GM06990 (cell line): Measurements from ENCODE around the gene OR52N4.

Experiments
- DNase-seq: peaks from one replicate; pipeline ENCODE4 v3.0.0-alpha.2; 2011; ENCODE audit not compliant: insufficient read length; ENCODE audit errors: extremely low read depth
- H3K27me3 ChIP-seq: replicated peaks from 2 replicates; pipeline ENCODE4 v1.6.0; 2011; ENCODE audit warnings: low read length; ENCODE audit not compliant: control insufficient read depth, insufficient read depth
- H3K36me3 ChIP-seq: 2 replicates; pipeline ENCODE4 v1.5.1; 2011; ENCODE audit warnings: low read length; ENCODE audit not compliant: control insufficient read depth, insufficient read depth
- H3K4me3 ChIP-seq: replicated peaks from 2 replicates; pipeline ENCODE4 v1.5.1; 2011; ENCODE audit warnings: low read depth, mild to moderate bottlenecking, control low read depth, low read length
- CTCF ChIP-seq: IDR thresholded peaks from 2 replicates; pipeline ENCODE4 v1.5.1; 2011; ENCODE audit warnings: low read length, control low read depth, mild to moderate bottlenecking, inconsistent platforms; ENCODE audit not compliant: insufficient read depth, poor library complexity, severe bottlenecking

The OR52N4 gene

DNA sequence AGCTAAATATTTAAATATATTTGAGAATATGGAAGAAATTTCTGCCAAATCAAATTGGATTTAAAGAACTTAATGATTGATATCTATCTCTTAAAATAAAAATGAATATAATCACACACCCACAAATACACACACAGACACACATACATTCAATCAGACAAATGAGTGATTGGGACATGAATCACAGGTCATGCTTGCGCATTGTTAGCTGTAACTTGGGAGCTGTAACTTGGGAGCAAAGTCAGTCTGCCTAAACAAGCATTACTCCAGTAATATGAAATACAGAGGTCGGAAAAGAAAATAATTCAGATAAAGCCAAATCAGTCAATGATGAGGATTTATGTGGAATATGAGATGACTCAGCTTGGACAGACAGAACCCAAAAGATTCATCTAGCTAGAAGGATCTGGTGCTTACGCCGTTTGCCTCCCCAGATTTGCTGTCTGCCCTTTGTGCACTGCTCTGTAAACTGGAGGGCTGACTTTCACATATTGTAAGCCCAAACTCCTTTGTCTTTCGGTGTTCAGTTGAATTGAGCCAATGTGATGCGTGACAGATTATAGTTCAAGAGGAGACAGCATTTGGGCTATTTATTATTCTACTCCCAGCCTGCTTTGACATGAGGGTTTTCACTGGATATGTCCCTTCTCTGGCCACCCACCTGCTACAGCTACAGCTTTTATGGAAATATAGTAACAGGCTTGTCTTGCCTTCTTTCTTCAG, 16.2 kb upstream of the OR52N4 start:
- no peak for TF ChIP-seq CTCF
- Histone ChIP-seq H3K36me3 (no peaks in the 10 kb centered on the region), H3K27me3 (no peaks in the 10 kb centered on the region), H3K4me3 (no peak overlapping the region)
- no peak for DNase-seq

- no peaks in the 10 kb centered on the region for H3K27me3 ChIP-seq
- no peak for TF ChIP-seq CTCF
- H3K36me3 ChIP-seq: no peaks in the 10 kb centered on the region
- H3K4me3 ChIP-seq: no peak overlapping the region
- no peak for DNase-seq
Observed at GRCh38 chr11:5738431-5738830, 15.6 kb upstream of the OR52N4 start.

- Histone ChIP-seq H3K4me3 (no peak overlapping the region), H3K27me3 (no peaks in the 10 kb centered on the region), H3K36me3 (no peaks in the 10 kb centered on the region)
- DNase-seq: no peak
- no peak for TF ChIP-seq CTCF
Observed at GRCh38 chr11:5746614-5747013, 7.4 kb upstream of the OR52N4 start.

DNA sequence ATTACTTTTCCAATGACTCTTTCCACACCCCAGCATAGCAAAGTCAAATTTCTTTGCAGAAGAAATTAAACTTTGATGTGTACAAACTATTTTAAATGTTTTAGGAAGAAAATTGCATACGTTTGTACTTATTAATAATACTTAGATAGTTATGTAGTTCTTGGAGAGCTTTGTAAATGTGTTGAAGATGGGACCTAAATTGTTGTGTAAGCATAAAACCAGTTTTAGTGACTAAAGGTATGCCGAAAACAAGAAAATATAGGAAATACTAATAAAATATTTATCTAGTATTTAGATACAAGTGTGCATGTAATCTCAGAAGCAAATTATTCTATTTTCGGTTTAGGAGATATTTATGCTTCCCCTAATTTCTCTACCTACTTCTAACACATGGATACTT, 4.2 kb upstream of the OR52N4 start:
- DNase-seq: no peak
- Histone ChIP-seq H3K4me3 (no peak overlapping the region), H3K27me3 (no peaks in the 10 kb centered on the region), H3K36me3 (no peaks in the 10 kb centered on the region)
- TF ChIP-seq CTCF: no peak

DNA sequence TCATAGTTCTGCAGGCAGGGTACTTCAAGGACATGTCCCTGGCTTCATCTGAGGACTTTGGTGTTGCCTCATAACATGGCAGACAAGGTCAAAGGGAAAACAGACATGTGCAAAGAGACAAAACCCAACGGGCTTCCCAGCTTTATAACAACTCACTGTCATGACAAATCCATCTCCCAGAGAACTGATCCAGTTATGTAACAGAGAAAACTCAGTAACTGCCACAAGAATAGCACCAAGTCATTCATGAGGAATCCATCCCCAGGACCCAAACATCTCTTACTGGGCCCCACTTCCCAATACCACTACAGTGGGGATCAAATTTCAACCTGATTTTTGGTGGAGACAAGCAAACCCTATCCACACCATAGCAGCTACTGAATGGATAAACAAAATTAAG, 13.0 kb downstream of the OR52N4 start:
- Histone ChIP-seq H3K4me3 (no peak overlapping the region), H3K27me3 (no peaks in the 10 kb centered on the region), H3K36me3 (no peaks in the 10 kb centered on the region)
- TF ChIP-seq CTCF: no peak
- no peak for DNase-seq

- DNase-seq: no peak
- no peak for TF ChIP-seq CTCF
- Histone ChIP-seq H3K4me3 (no peak within 1 kb of the TSS), H3K36me3 (no peaks in the 10 kb centered on the region), H3K27me3 (peaks cover 2% of the 10 kb centered on the region; the same call in 1 of the 2 replicates)
Observed at GRCh38 chr11:5783255-5783654, 29.2 kb downstream of the OR52N4 start, which contains the start of gene OR52N5. OR52N5 (minus strand) TSS chr11:5783355; CDS start chr11:5778634, 4,721 bp downstream.
